ENCODE data around the gene OR4C3.

Gene OR4C3

DNA sequence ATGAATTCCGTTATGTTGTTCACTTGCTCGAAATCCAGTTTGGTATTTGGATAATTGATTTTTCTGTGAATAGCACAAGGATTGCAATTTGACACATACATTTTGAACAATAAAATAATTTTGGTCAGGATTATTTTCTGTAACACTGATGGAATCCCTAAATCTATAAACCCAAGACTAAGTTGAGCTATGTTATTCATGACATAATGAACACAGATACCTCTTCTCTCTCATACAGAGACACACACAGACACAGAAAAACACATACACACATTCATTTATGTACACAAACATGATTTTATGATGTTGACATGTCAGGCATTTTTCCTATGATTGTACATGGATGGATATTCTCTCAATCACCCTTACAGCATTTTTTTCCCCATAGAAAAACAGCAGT, 41.6 kb downstream of the OR4C3 start, which contains the start of gene OR4C5:
Gene OR4C5, minus strand, starts transcription at position 101 of the 400 bp plus-strand sequence. Its CDS starts 0 bp downstream, at position 101.
- H3K4me3 ChIP-seq (ENCODE audit: low read depth, low read length): no peak within 1 kb of the TSS
- TF ChIP-seq CTCF (IDR thresholded peaks at IDR 0.05; ENCODE audit: borderline replicate concordance, insufficient read depth, low read depth, low read length): no peak

Data from GM12875 (cell line).